Neutrophil (primary cell): ENCODE data around the gene ZNF598.
"Not testable (repeated sequence)": the region's sequence is repeated elsewhere in the genome, so short reads cannot be mapped to it uniquely, and the experiment has no call there.

Experiments
- H3K27ac ChIP-seq: fragments of 200-600 bp; sonication (generic); 2 replicates; pipeline ENCODE4 v1.5.1; 2016; ENCODE audit warnings: mild to moderate bottlenecking, moderate library complexity
- H3K27me3 ChIP-seq: fragments of 200-600 bp; sonication (generic); 2 replicates; pipeline ENCODE4 v1.6.0; 2016; ENCODE audit warnings: mild to moderate bottlenecking
- H3K36me3 ChIP-seq: fragments of 200-600 bp; sonication (generic); 2 replicates; pipeline ENCODE4 v1.5.1; 2017
- H3K4me1 ChIP-seq, 2 experiments: fragments of 200-600 bp in 1 of 2; sonication (generic) in 1 of 2; 1 replicate in 1 of 2; 2 replicates in 1 of 2; pipeline versions ENCODE4 v1.5.1 to v1.6.1; 2013 to 2016; ENCODE audit warnings: low read depth in 1 of 2, low read length in 1 of 2, mild to moderate bottlenecking in 1 of 2, moderate library complexity in 1 of 2; ENCODE audit not compliant: control insufficient read depth in 1 of 2, insufficient read depth in 1 of 2
- H3K4me3 ChIP-seq, 2 experiments: fragments of 200-600 bp in 1 of 2; sonication (generic) in 1 of 2; 1 replicate in 1 of 2; 2 replicates in 1 of 2; pipeline ENCODE4 v1.5.1; 2013 to 2016; ENCODE audit warnings: low read depth in 1 of 2, low read length in 1 of 2, mild to moderate bottlenecking in 1 of 2, moderate library complexity in 1 of 2
- H3K9me3 ChIP-seq: fragments of 200-600 bp; sonication (generic); 2 replicates; pipeline ENCODE4 v1.5.1; 2016
- TF ChIP-seq, protein P1 (sequence below): fragments of 200-600 bp; sonication (generic); IDR thresholded peaks from 2 replicates; pipeline ENCODE4 v1.5.1; 2016; ENCODE audit warnings: antibody characterized with exemption

The ZNF598 gene

DNA sequence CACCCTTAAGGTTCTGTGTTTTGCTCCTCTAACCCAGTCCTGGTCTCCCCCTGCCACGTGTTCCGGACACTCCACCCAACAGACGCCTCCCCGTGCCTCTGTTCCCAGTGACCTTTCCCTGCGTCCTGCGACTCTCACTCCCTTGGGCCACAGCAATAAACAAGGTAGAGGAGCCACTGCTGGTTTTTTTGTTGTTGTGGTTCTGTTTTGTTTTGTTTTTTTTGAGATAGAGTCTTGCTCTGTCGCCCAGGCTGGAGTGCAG is 6.3 kb upstream of the ZNF598 start:
- Histone ChIP-seq H3K27ac (no peak overlapping the region), H3K9me3 (no peaks in the 10 kb centered on the region), H3K36me3 (no peaks in the 10 kb centered on the region), H3K27me3 (peaks cover 43% of the 10 kb centered on the region), H3K4me1 (no peaks in the 10 kb centered on the region), H3K4me3 (no peak overlapping the region)
- TF ChIP-seq, protein P1, sequence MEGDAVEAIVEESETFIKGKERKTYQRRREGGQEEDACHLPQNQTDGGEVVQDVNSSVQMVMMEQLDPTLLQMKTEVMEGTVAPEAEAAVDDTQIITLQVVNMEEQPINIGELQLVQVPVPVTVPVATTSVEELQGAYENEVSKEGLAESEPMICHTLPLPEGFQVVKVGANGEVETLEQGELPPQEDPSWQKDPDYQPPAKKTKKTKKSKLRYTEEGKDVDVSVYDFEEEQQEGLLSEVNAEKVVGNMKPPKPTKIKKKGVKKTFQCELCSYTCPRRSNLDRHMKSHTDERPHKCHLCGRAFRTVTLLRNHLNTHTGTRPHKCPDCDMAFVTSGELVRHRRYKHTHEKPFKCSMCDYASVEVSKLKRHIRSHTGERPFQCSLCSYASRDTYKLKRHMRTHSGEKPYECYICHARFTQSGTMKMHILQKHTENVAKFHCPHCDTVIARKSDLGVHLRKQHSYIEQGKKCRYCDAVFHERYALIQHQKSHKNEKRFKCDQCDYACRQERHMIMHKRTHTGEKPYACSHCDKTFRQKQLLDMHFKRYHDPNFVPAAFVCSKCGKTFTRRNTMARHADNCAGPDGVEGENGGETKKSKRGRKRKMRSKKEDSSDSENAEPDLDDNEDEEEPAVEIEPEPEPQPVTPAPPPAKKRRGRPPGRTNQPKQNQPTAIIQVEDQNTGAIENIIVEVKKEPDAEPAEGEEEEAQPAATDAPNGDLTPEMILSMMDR = no peak

- TF ChIP-seq, protein P1 = no peak
- no peaks in the 10 kb centered on the region for H3K9me3 ChIP-seq
- no peak overlapping the region for H3K4me3 ChIP-seq
- peaks cover 1 to 2% of the 10 kb centered on the region in 2 experiments for H3K4me1 ChIP-seq
- H3K27ac ChIP-seq = no peak overlapping the region
- peaks cover 38% of the 10 kb centered on the region for H3K27me3 ChIP-seq
- no peaks in the 10 kb centered on the region for H3K36me3 ChIP-seq
Observed at GRCh38 chr16:2015117-2015946, 5.7 kb upstream of the ZNF598 start.

DNA sequence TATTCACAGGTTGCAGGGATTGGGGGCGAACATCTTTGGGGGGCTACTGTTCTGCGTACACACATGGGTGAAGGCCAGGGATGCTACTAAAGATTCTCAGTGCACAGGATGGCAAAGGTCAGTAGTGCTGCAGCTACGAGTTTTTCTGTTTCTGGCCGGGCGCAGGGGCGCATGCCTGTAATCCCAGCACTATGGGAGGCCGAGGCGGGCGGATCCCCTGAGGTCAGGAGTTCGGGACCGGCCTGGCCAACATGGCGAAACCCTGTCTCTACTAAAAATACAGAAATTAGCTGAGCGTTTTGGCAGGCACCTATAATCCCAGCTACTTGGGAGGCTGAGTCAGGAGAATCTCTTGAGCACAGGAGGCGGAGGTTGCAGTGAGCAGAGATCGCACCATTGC is 3.9 kb upstream of the ZNF598 start:
- Histone ChIP-seq H3K9me3 (no peaks in the 10 kb centered on the region), H3K27ac (no peak overlapping the region), H3K36me3 (no peaks in the 10 kb centered on the region), H3K4me3 (no peak overlapping the region), H3K27me3 (peaks cover 20% of the 10 kb centered on the region), H3K4me1 (peaks cover 15 to 16% of the 10 kb centered on the region in 2 experiments)
- TF ChIP-seq, protein P1 = no peak

GRCh38 chr16:2011726-2012125 is 2.1 kb upstream of the ZNF598 start:
- H3K4me1 ChIP-seq = peaks cover 29 to 33% of the 10 kb centered on the region in 2 experiments
- not testable (repeated sequence) for H3K27ac ChIP-seq, H3K9me3 ChIP-seq, H3K36me3 ChIP-seq, H3K4me3 ChIP-seq, H3K27me3 ChIP-seq

- TF ChIP-seq, protein P1 = no peak
- peak overlapping the region; percentile 77 to 82 for H3K4me3 ChIP-seq
- H3K4me1 ChIP-seq = peaks cover 31 to 44% of the 10 kb centered on the region in 2 experiments
- H3K27me3 ChIP-seq = peaks cover 6% of the 10 kb centered on the region
- no peaks in the 10 kb centered on the region for H3K36me3 ChIP-seq
- no peaks in the 10 kb centered on the region for H3K9me3 ChIP-seq
- H3K27ac ChIP-seq = peak overlapping the region; percentile 72
Observed at GRCh38 chr16:2009164-2009711, 383 bp downstream of the ZNF598 start.

DNA sequence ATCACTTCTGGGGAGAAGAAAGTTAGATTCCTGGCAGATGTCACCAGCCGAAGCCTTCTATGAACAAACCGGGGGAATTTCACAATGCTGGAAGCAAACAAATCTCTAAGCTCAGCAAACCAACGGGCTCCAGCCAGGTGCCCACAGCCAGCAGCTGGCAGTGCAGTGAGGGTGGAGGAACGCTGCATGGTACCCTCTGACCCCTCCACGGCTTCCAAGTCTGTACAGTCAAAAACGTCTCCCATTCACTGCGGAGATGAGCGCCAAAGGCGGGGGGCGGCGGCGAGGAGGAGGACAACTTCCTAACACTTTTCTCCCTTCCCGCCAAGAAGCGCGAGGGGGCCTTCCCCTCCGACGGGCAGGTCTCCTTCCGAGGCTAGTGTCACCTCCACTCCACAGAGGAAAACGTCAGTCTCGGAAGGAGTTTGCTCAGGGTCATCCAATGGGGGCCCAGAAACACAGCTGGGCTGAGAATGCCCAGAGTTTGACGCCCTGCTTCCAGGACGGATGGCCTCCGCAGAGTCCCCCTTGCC is 924 bp downstream of the ZNF598 start:
- Histone ChIP-seq H3K27ac (peak overlapping the region; percentile 72), H3K36me3 (no peaks in the 10 kb centered on the region), H3K27me3 (peaks cover 6% of the 10 kb centered on the region), H3K4me3 (peak overlapping the region; percentile 77 to 82), H3K9me3 (no peaks in the 10 kb centered on the region), H3K4me1 (peaks cover 36 to 49% of the 10 kb centered on the region in 2 experiments)
- TF ChIP-seq, protein P1 = no peak
